HepG2 (cell line): Measurements from ENCODE around the gene CENPP. TPM values are rescaled to one million over a fixed set of nuclear protein-coding genes. Genes with fewer than 3 reads are reported as not detected.

Experiments
- ATAC-seq: fragments of 200-7000 bp; cut with Tn5 transposase; 3 replicates; pipeline ENCODE4 v1.9.1; 2020; ENCODE audit warnings: mild to moderate bottlenecking, moderate library complexity
- BruUV-seq: library from RNA; stranded (reverse); fragments of 400-500 nt; replicated peaks from 2 replicates; lab custom pipeline; 2021; lab: Mats Ljungman, UMichigan
- CTCF ChIA-PET: fragments of 300-600 bp; formaldehyde crosslinking; extraction: SDS; loops from one replicate; lab custom pipeline; 2021; ENCODE audit warnings: low total read pairs, inconsistent platforms, low intra/inter-chr PET ratio; lab: Yijun Ruan, JAX
- POLR2A ChIA-PET: fragments of 350-600 bp; sonication (Branson Sonifier 250); formaldehyde crosslinking; loops from one replicate; lab custom pipeline; 2020; ENCODE audit warnings: antibody characterized with exemption, inconsistent platforms; lab: Yijun Ruan, JAX
- DNase-seq: peaks from one replicate; pipeline ENCODE4 v3.0.0-alpha.2; 2015; ENCODE audit warnings: low spot score
- FAIRE-seq: peaks from 3 replicates; lab custom pipeline; 2011; peaks lifted over from hg19 to GRCh38; lab: Jason Lieb, UNC
- H2AFZ ChIP-seq: one replicate; pipeline ENCODE4 v1.6.1; 2011; ENCODE audit warnings: low read length, inconsistent platforms
- H3K27ac ChIP-seq: fragments of 300-600 bp; 3 replicates; pipeline ENCODE4 v1.8.0; 2011; ENCODE audit warnings: mixed run types, mild to moderate bottlenecking, mixed read lengths, low read length, inconsistent platforms; ENCODE audit not compliant: insufficient read depth; ENCODE audit errors: extremely low read length
- H3K27me3 ChIP-seq, 2 experiments: fragments of 200-600 bp in 1 of 2; 2 replicates in 1 of 2; 3 replicates in 1 of 2; pipeline versions ENCODE4 v1.6.0 to v1.8.0; 2011; ENCODE audit warnings: low read length in 2 of 2, mild to moderate bottlenecking in 2 of 2, moderate library complexity in 2 of 2, inconsistent platforms in 1 of 2; ENCODE audit not compliant: insufficient read depth in 2 of 2, control insufficient read depth in 1 of 2
- H3K36me3 ChIP-seq, 2 experiments: fragments of 200-600 bp in 1 of 2; replicated peaks in 1 of 2; 2 replicates in 1 of 2; 3 replicates in 1 of 2; pipeline versions ENCODE4 v1.5.1 to v1.8.0; 2011; ENCODE audit warnings: low read length in 2 of 2, inconsistent platforms in 1 of 2; ENCODE audit not compliant: insufficient read depth in 2 of 2, control insufficient read depth in 1 of 2
- H3K4me1 ChIP-seq: 2 replicates; pipeline ENCODE4 v1.5.1; 2012; ENCODE audit warnings: low read length, inconsistent platforms; ENCODE audit not compliant: insufficient read depth
- H3K4me2 ChIP-seq: 2 replicates; pipeline ENCODE4 v1.6.0; 2011; ENCODE audit warnings: low read depth, low read length, inconsistent platforms
- H3K4me3 ChIP-seq, 3 experiments: fragments of 200-600 bp in 1 of 3; sonication (generic), shearing (Covaris generic) in 1 of 3; replicated peaks in 1 of 3; 2 replicates each; pipeline ENCODE4 v1.5.1; 2011 to 2016; ENCODE audit warnings: low read length in 3 of 3, inconsistent platforms in 2 of 3, low read depth in 2 of 3, mild to moderate bottlenecking in 2 of 3, control low read depth in 1 of 3, mixed read lengths in 1 of 3; ENCODE audit not compliant: insufficient read depth in 1 of 3
- H3K79me2 ChIP-seq: one replicate; pipeline ENCODE4 v1.6.1; 2011; ENCODE audit warnings: low read length, inconsistent platforms; ENCODE audit not compliant: insufficient read depth
- H3K9ac ChIP-seq: 2 replicates; pipeline ENCODE4 v1.6.0; 2011; ENCODE audit warnings: mild to moderate bottlenecking, low read depth, low read length, inconsistent platforms; ENCODE audit not compliant: insufficient read depth
- H3K9me3 ChIP-seq: 2 replicates; pipeline ENCODE4 v1.5.1; 2012; ENCODE audit warnings: mild to moderate bottlenecking, low read length
- H4K20me1 ChIP-seq: 2 replicates; pipeline ENCODE4 v1.6.0; 2011; ENCODE audit warnings: inconsistent platforms, mild to moderate bottlenecking, low read length, moderate library complexity; ENCODE audit not compliant: insufficient read depth
- ARNT ChIP-seq: fragments of 450-650 bp; IDR thresholded peaks from 2 replicates; pipeline ENCODE4 v1.6.1; 2017
- ATRX ChIP-seq: sonication (generic); formaldehyde crosslinking; IDR thresholded peaks from 2 replicates; pipeline ENCODE4 v1.4.0; 2020; ENCODE audit warnings: missing genetic modification reagents, borderline replicate concordance
- CREB1 ChIP-seq, 2 experiments: fragments of 450-650 bp in 1 of 2; IDR thresholded peaks; 2 replicates each; pipeline ENCODE4 v1.6.1; 2016 to 2017; ENCODE audit warnings: control low read depth in 1 of 2, mild to moderate bottlenecking in 1 of 2, missing compliant biosample characterization in 1 of 2, missing genetic modification characterization in 1 of 2
- ELF3 ChIP-seq: IDR thresholded peaks from 2 replicates; pipeline ENCODE4 v1.6.1; 2016; ENCODE audit warnings: missing genetic modification reagents, missing compliant biosample characterization
- FOXK2 ChIP-seq: fragments of 450-650 bp; IDR thresholded peaks from 2 replicates; pipeline ENCODE4 v1.6.1; 2016
- FOXO1 ChIP-seq: sonication (generic); formaldehyde crosslinking; IDR thresholded peaks from 2 replicates; pipeline ENCODE4 v1.4.0; 2020; ENCODE audit warnings: missing genetic modification reagents
- GATAD2A ChIP-seq: IDR thresholded peaks from 2 replicates; pipeline ENCODE4 v1.6.1; 2016
- HOXA3 ChIP-seq: sonication (generic); formaldehyde crosslinking; IDR thresholded peaks from 2 replicates; pipeline ENCODE4 v1.5.0; 2020; ENCODE audit warnings: missing genetic modification reagents
- IRF2 ChIP-seq: IDR thresholded peaks from 2 replicates; pipeline ENCODE4 v1.6.1; 2018; ENCODE audit warnings: missing genetic modification reagents, missing compliant biosample characterization
- KDM1A ChIP-seq: IDR thresholded peaks from 2 replicates; pipeline ENCODE4 v1.6.1; 2016; ENCODE audit warnings: missing compliant biosample characterization
- MAX ChIP-seq: IDR thresholded peaks from 2 replicates; pipeline ENCODE4 v1.6.1; 2012; ENCODE audit warnings: inconsistent platforms
- TEAD3 ChIP-seq: optimal IDR thresholded peaks from 2 replicates; pipeline ENCODE3; 2016; ENCODE audit warnings: borderline replicate concordance
- TFDP1 ChIP-seq: IDR thresholded peaks from 2 replicates; pipeline ENCODE4 v1.6.1; 2016; ENCODE audit warnings: missing compliant biosample characterization, missing genetic modification reagents, borderline replicate concordance
- ZBTB10 ChIP-seq: sonication (generic); formaldehyde crosslinking; IDR thresholded peaks from 2 replicates; pipeline ENCODE4 v1.4.0; 2020; ENCODE audit warnings: missing genetic modification reagents, borderline replicate concordance
- ZBTB21 ChIP-seq: sonication (generic); formaldehyde crosslinking; IDR thresholded peaks from 2 replicates; pipeline ENCODE4 v1.4.0; 2020; ENCODE audit warnings: missing genetic modification reagents
- ZMYM2 ChIP-seq: sonication (generic); formaldehyde crosslinking; IDR thresholded peaks from 2 replicates; pipeline ENCODE4 v1.8.0; 2022; ENCODE audit warnings: mild to moderate bottlenecking, missing genetic modification reagents
- ZNF160 ChIP-seq: sonication (generic); formaldehyde crosslinking; IDR thresholded peaks from 2 replicates; pipeline ENCODE4 v1.8.0; 2022; ENCODE audit warnings: mild to moderate bottlenecking, inconsistent platforms, missing genetic modification reagents
- ZNF280B ChIP-seq: sonication (generic); formaldehyde crosslinking; IDR thresholded peaks from 2 replicates; pipeline ENCODE4 v1.5.0; 2020; ENCODE audit warnings: missing genetic modification reagents, mild to moderate bottlenecking, borderline replicate concordance
- ZNF451 ChIP-seq: sonication (generic); formaldehyde crosslinking; IDR thresholded peaks from 2 replicates; pipeline ENCODE4 v1.5.0; 2020; ENCODE audit warnings: mild to moderate bottlenecking, missing genetic modification reagents
- ZNF850 ChIP-seq: sonication (generic); formaldehyde crosslinking; conservative IDR thresholded peaks from 2 replicates; pipeline ENCODE4 v1.9.0; 2021; ENCODE audit warnings: mild to moderate bottlenecking, missing genetic modification reagents
- WGBS: methylation state at CpG from one replicate; pipeline ENCODE4 v1.1.6; 2017; ENCODE audit warnings: low lambda C conversion rate; 5-methylcytosine and 5-hydroxymethylcytosine counted together
- in situ Hi-C: cut with HindIII; loops from 2 replicates; pipeline ENCODE4 v1.10.0; 2017; ENCODE audit warnings: low pct_unique_long_range_greater_than_20kb; ENCODE audit not compliant: extremely low pct_ligation_motif_present
- intact Hi-C: fragments of 100-400 bp; cut with micrococcal nuclease; formaldehyde crosslinking; loops from one replicate; pipeline ENCODE4 v1.10.0; 2022; ENCODE audit not compliant: unreplicated experiment
- polyA plus RNA-seq, 8 experiments: library from polyadenylated mRNA; depleted of rRNA in 3 of 8; stranded (reverse) in 7 of 8; unstranded in 1 of 8; fragments of >200 nt; fragmentation: Illumina TruSeq in 4 of 8; extraction: Trizol in 4 of 8; gene quantifications; 2 replicates each; pipeline versions ENCODE4 v1.2.1 to v1.2.3, GENCODE V29; 2011 to 2016; ENCODE audit warnings: low read depth in 4 of 8, missing spikeins in 1 of 8, mixed read lengths in 1 of 8; ENCODE audit not compliant: insufficient read depth in 1 of 8
- total RNA-seq, 5 experiments: library from RNA; depleted of rRNA; stranded (reverse); fragments of >200 nt; fragmentation: Illumina TruSeq; extraction: Trizol; gene quantifications; 2 replicates each; pipeline ENCODE4 v1.2.3, GENCODE V29; 2016; ENCODE audit warnings: low read depth in 1 of 5

CENPP gene
- total and polyA plus RNA-seq, 2 of the 13 experiments (the other 11 are each of a cell fraction or from before 2014, with no cell fraction given): 2.0 to 11.4 TPM

GRCh38 chr9:92617951-92618510 is 292.3 kb downstream of the CENPP start (continued):
- TF ChIP-seq ZNF280B (CRISPR knock-in tag) (no peak), ZNF451 (no peak), IRF2 (CRISPR knock-in tag) (no peak), KDM1A (no peak), ATRX (CRISPR knock-in tag) (no peak), HOXA3 (CRISPR knock-in tag) (0 out of 2 replicates have a peak, but pooled peaks have one; percentile 4), ZNF850 (no peak), ZBTB21 (no peak), ZMYM2 (CRISPR knock-in tag) (no peak), ZNF160 (no peak)

GRCh38 chr9:92618633-92619225 is 293.0 kb downstream of the CENPP start:
- in situ Hi-C loops: no loop called here
- DNase-seq (peak; percentile 63), FAIRE-seq (no peak), ATAC-seq (no peak)
- no peaks in the 10 kb centered on the region for H3K9me3 ChIP-seq
- H3K4me2 ChIP-seq: no peak overlapping the region
- no peak overlapping the region for H3K9ac ChIP-seq
- peak overlapping the region; percentile 74 for H3K27ac ChIP-seq
- peaks cover 63% of the 10 kb centered on the region for H3K4me1 ChIP-seq
- peaks cover 5 to 20% of the 10 kb centered on the region in 2 experiments; a peak in 4 of 5 replicates for H3K36me3 ChIP-seq
- BruUV-seq: no TSS peak
- POLR2A ChIA-PET: no interaction called here
- WGBS: 80% methylated on average over 10 of the region's 10 CpGs
- no peaks in the 10 kb centered on the region for H3K79me2 ChIP-seq
- no peaks in the 10 kb centered on the region for H3K27me3 ChIP-seq
- CTCF ChIA-PET: no interaction called here
- intact Hi-C loops: no loop called here
- no peak overlapping the region for H2AFZ ChIP-seq
- H3K4me3 ChIP-seq: no peak overlapping the region
- H4K20me1 ChIP-seq: no peaks in the 10 kb centered on the region
- TF ChIP-seq ARNT: no peak
- peak; percentile 70 for TF ChIP-seq GATAD2A (CRISPR knock-in tag)
- TF ChIP-seq ELF3: peak; percentile 42; the same call in 1 of the 2 replicates
- TF ChIP-seq TEAD3 (CRISPR knock-in tag): peak; percentile 73
- 0 out of 2 replicates have a peak, but pooled peaks have one; percentile 54 for TF ChIP-seq ZBTB10 (CRISPR knock-in tag)
- TF ChIP-seq MAX: peak; percentile 62
- peak; percentile 12; the same call in 1 of the 2 replicates for TF ChIP-seq FOXO1 (CRISPR knock-in tag)
- no peak for TF ChIP-seq FOXK2
- peak; percentile 42; the same call in 1 of the 2 replicates for TF ChIP-seq TFDP1 (CRISPR knock-in tag)
- no peak for TF ChIP-seq CREB1 (IDR thresholded peaks at IDR 0.05)
- TF ChIP-seq CREB1 (CRISPR knock-in tag; IDR thresholded peaks at IDR 0.05): no peak
